ENCODE measurements around the gene CPTP. TPM values are rescaled to one million over a fixed set of nuclear protein-coding genes. Genes with fewer than 3 reads are reported as not detected.

Gene CPTP
- total RNA-seq, 1 donor from 2014 or later, result 20.4 TPM

- TF ChIP-seq, protein P1, sequence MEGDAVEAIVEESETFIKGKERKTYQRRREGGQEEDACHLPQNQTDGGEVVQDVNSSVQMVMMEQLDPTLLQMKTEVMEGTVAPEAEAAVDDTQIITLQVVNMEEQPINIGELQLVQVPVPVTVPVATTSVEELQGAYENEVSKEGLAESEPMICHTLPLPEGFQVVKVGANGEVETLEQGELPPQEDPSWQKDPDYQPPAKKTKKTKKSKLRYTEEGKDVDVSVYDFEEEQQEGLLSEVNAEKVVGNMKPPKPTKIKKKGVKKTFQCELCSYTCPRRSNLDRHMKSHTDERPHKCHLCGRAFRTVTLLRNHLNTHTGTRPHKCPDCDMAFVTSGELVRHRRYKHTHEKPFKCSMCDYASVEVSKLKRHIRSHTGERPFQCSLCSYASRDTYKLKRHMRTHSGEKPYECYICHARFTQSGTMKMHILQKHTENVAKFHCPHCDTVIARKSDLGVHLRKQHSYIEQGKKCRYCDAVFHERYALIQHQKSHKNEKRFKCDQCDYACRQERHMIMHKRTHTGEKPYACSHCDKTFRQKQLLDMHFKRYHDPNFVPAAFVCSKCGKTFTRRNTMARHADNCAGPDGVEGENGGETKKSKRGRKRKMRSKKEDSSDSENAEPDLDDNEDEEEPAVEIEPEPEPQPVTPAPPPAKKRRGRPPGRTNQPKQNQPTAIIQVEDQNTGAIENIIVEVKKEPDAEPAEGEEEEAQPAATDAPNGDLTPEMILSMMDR (IDR thresholded peaks at IDR 0.05), result no peak
- Histone ChIP-seq H3K27me3 (ENCODE audit: low read depth) (no peaks in the 10 kb centered on the region), H3K36me3 (no peaks in the 10 kb centered on the region), H3K9me3 (no peaks in the 10 kb centered on the region), H3K4me1 (peaks cover 49% of the 10 kb centered on the region), H3K4me3 (peak overlapping the region; percentile 72), H3K27ac (peak overlapping the region; percentile 78)
- ATAC-seq (no peak), DNase-seq (no peak)
- intact Hi-C loops (cut with DNase I), result no loop called here
These were observed 22.5 kb downstream of the CPTP start for GRCh38 chr1:1347026-1347595.

DNA sequence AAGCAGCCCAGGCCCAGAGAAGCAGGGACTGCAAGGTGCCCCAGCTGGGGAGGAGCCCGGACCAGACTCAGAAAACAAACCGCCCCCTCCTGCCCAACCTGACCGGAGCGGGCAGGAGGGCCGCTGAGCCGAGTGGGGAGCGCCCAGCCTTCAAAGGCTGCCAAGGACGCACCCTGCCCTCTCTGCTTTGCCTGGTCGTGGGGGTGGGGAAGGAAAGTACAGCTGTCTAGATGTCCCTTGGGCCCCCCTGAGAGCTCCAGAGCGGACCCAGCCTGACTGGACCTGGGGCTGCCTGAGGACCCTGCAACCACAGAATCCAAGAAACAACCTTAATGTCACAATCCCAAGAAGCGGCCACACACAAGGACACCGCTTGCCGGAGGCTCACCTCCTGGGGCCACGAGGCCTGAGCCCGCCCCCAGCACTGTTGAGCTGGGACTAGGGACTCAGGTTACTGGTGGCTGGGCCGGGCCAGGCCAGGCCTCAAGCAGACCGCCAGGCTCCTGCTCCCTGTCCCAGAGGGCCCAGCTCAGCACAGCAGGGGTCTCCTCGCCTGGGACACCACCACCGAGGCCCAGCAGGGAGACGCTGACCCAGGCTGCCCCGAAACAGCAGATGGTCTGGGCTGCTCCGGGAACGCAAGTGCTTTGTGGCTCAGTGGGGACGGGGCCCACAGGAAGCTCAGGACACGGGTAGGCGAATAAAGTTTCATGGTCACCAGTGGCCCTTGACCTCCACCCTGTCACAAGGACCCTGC is 23.2 kb downstream of the CPTP start:
- Histone ChIP-seq H3K4me3 (peak overlapping the region; percentile 72), H3K36me3 (no peaks in the 10 kb centered on the region), H3K27ac (peak overlapping the region; percentile 78), H3K9me3 (no peaks in the 10 kb centered on the region), H3K4me1 (peaks cover 56% of the 10 kb centered on the region), H3K27me3 (ENCODE audit: low read depth) (peaks cover 4% of the 10 kb centered on the region)
- ATAC-seq (peak; percentile 48 to 51), DNase-seq (no peak)
- intact Hi-C loops (cut with DNase I), result no loop called here
- TF ChIP-seq, protein P1 (IDR thresholded peaks at IDR 0.05), result no peak

DNA sequence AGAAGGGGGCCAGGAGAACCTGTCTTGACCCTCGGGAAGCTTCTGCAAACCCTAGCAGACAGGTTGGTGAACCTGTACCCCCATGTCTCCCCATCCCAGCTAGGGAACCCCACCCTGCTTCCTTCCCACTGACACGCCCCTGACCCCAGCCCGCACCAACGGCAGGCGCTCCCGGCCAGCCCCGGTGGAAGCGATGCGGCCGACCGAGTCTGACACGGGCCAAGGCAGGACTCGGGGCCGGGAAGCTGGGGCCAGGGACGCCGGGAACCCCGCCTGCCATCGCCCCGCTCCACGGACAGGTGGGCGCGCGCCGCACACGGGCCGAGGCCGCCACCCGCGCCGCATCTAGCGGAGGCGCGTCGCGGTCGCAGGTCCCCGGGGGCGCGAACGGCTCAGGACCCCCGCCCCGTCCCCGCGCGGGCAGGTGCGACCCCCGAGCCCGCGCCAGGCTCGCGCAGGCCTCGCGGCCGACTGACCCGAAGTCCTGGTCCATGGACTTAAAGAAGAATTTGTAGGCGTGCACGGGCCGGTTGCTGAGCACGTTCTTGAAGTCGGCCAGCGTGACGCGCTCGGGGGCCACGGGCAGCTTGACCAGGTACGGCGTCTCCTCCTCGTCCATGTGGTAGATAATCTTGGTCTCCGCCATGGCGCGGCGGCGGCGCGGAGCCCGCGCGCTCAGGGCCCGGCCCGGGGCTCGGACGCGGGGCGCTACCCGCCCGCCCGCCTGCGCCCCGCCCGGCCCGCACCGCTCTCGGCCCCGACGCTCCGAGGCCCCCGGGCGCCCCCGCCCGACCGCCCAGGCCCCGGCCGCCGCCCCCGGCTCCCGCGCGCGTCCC is 24.0 kb downstream of the CPTP start:
- intact Hi-C loops (cut with DNase I), result no loop called here
- Histone ChIP-seq H3K36me3 (no peaks in the 10 kb centered on the region), H3K27ac (peak overlapping the region; percentile 78), H3K9me3 (no peaks in the 10 kb centered on the region), H3K4me1 (peaks cover 63% of the 10 kb centered on the region), H3K4me3 (peak overlapping the region; percentile 72), H3K27me3 (ENCODE audit: low read depth) (peaks cover 12% of the 10 kb centered on the region)
- TF ChIP-seq, protein P1 (IDR thresholded peaks at IDR 0.05), result no peak
- peak in 1 of 2 donors; percentile 1 for ATAC-seq
- DNase-seq, result peak; percentile 75

- peak; percentile 76 for DNase-seq
- intact Hi-C loops (cut with DNase I), result no loop called here
These were observed 24.8 kb downstream of the CPTP start, which contains the start of gene DVL1 for GRCh38 chr1:1349256-1350012. Gene DVL1 (minus strand): TSS chr1:1349418. CDS start chr1:1349065, 353 bp downstream.

More at GRCh38 chr1:1349256-1350012, 24.8 kb downstream of the CPTP start, which contains the start of gene DVL1:
- ATAC-seq, result peak; percentile 56 to 74
- H3K27me3 ChIP-seq (ENCODE audit: low read depth), result peaks cover 20% of the 10 kb centered on the region
- H3K27ac ChIP-seq, result peak within 1 kb of the TSS; percentile 85
- H3K36me3 ChIP-seq, result peaks cover 4% of the 10 kb centered on the region
- H3K4me1 ChIP-seq, result peaks cover 70% of the 10 kb centered on the region
- TF ChIP-seq, protein P1 (IDR thresholded peaks at IDR 0.05), result peak; percentile 24
- no peaks in the 10 kb centered on the region for H3K9me3 ChIP-seq
- H3K4me3 ChIP-seq, result peak within 1 kb of the TSS; percentile 72

All from lower lobe of right lung (tissue), 2 donors.